Subcutaneous abdominal adipose tissue (tissue), 5 donors: ENCODE data around the gene TSSK1B.
"Not testable (repeated sequence)": the region's sequence is repeated elsewhere in the genome, so short reads cannot be mapped to it uniquely, and the experiment has no call there.

Experiments used
- H3K27ac ChIP-seq: one replicate; pipeline ENCODE4 v1.7.0; 2013; ENCODE audit warnings: low read depth, mild to moderate bottlenecking, inconsistent platforms, low read length, moderate library complexity
- H3K27me3 ChIP-seq, 5 donors: one replicate each; pipeline ENCODE4 v1.7.0; 2013; ENCODE audit warnings: low read length in 5 of 5, inconsistent platforms in 1 of 5; ENCODE audit not compliant: control insufficient read depth in 5 of 5, insufficient read depth in 4 of 5
- H3K36me3 ChIP-seq, 5 donors: one replicate each; pipeline ENCODE4 v1.7.0; 2013; ENCODE audit warnings: low read length in 5 of 5; ENCODE audit not compliant: control insufficient read depth in 5 of 5, insufficient read depth in 5 of 5
- H3K4me1 ChIP-seq, 5 donors: one replicate each; pipeline ENCODE4 v1.7.0; 2013; ENCODE audit warnings: low read length in 5 of 5, mild to moderate bottlenecking in 3 of 5, moderate library complexity in 1 of 5; ENCODE audit not compliant: control insufficient read depth in 5 of 5, insufficient read depth in 5 of 5
- H3K4me3 ChIP-seq, 5 donors: one replicate each; pipeline ENCODE4 v1.7.0; 2013; ENCODE audit warnings: low read length in 5 of 5, low read depth in 1 of 5
- H3K9ac ChIP-seq, 5 donors: one replicate each; pipeline ENCODE4 v1.7.0; 2013; ENCODE audit warnings: low read length in 5 of 5, mild to moderate bottlenecking in 4 of 5, moderate library complexity in 3 of 5
- H3K9me3 ChIP-seq, 5 donors: one replicate each; pipeline ENCODE4 v1.7.0; 2013; ENCODE audit warnings: low read length in 5 of 5; ENCODE audit not compliant: control insufficient read depth in 5 of 5
- donor health status: healthy.
- donor health status: healthy.
- donor health status: healthy.
- donor health status: healthy.
- donor health status: healthy.

The TSSK1B gene

DNA sequence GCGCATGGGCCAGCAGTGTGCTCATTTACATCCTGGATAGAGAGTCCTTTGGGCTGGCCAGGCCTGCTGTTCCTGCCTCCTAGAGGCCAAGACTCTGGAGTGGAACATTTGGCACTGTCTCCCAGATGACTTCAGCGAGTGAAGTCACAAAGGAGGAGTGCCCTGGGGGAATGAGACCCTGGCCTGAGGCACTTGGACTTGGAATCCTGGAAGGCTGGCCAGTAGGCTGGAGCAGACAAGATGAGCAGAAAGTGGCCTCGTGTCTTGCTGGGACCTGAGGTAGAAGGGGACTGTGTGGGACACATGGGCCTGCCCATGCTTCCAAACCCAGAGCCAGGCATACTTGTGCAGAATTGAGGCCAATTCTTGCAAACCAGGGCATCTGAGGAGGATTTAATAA lies at the start of gene TSSK1B:
TSS of gene TSSK1B (minus strand) at position 101 of the 400 bp plus-strand sequence. CDS start 150 bp downstream, outside the sequence.
- Histone ChIP-seq H3K9me3 (no peaks in the 10 kb centered on the region), H3K27ac (no peak within 1 kb of the TSS), H3K4me3 (no peak within 1 kb of the TSS), H3K27me3 (peaks cover 0 to 3% (median 0%) of the 10 kb centered on the region in 5 donors), H3K36me3 (no peaks in the 10 kb centered on the region), H3K4me1 (no peaks in the 10 kb centered on the region), H3K9ac (no peak within 1 kb of the TSS)

DNA sequence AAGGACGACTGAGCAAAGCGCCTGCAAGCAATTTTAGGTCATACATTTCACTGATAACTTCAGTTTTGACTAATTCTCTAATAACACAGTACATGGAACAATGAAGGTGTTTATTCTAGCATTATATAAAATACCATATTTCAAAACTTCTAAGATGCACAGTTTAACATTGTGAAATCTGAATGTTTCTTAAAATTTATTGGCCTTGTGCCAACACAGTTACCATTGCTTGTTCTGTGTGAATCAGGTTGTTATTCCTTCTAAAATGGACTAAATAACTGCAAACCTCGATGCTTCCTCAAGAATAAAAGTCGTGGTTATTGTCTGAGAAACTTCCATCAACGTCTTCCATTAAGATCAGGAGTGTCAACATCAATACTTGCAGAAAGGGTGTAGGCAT lies 45.5 kb upstream of the TSSK1B start:
- no peaks in the 10 kb centered on the region for H3K4me1 ChIP-seq
- no peak overlapping the region for H3K9ac ChIP-seq
- no peaks in the 10 kb centered on the region for H3K9me3 ChIP-seq
- H3K36me3 ChIP-seq: no peaks in the 10 kb centered on the region
- no peak overlapping the region for H3K27ac ChIP-seq
- no peak overlapping the region for H3K4me3 ChIP-seq
- H3K27me3 ChIP-seq: peaks cover 0 to 12% (median 0%) of the 10 kb centered on the region in 5 donors

DNA sequence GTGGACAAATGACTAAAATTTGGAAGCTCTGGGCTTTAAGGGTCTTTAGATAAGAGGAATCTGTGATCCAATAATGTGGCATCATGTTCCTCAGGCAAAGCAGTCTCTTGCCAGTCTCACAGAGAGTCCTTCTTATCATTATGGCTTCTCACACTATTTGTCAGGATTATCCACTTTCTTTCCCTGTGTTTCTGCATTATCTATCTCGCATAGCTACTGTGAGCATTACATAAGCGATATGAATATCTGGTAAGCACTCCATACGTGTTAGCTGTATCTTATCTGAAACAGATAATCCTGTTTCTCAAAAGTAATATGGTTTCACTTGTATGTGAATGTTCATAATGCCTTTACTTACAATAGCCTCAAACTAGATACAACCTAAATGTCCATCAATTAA lies 43.9 kb upstream of the TSSK1B start:
- H3K27ac ChIP-seq: no peak overlapping the region
- no peak overlapping the region for H3K4me3 ChIP-seq
- H3K4me1 ChIP-seq: no peaks in the 10 kb centered on the region
- no peaks in the 10 kb centered on the region for H3K9me3 ChIP-seq
- H3K36me3 ChIP-seq: no peaks in the 10 kb centered on the region
- H3K27me3 ChIP-seq: peaks cover 0 to 2% (median 0%) of the 10 kb centered on the region in 5 donors
- H3K9ac ChIP-seq: no peak overlapping the region

- no peak overlapping the region for H3K9ac ChIP-seq
- H3K9me3 ChIP-seq: no peaks in the 10 kb centered on the region
Measured at GRCh38 chr5:113474100-113474728, 39.4 kb upstream of the TSSK1B start.

GRCh38 chr5:113463032-113463431 lies 28.2 kb upstream of the TSSK1B start:
- Histone ChIP-seq H3K9me3 (no peaks in the 10 kb centered on the region), H3K4me3 (no peak overlapping the region), H3K4me1 (no peaks in the 10 kb centered on the region), H3K27ac (no peak overlapping the region), H3K36me3 (no peaks in the 10 kb centered on the region), H3K27me3 (peaks cover 0 to 4% (median 0%) of the 10 kb centered on the region in 5 donors), H3K9ac (no peak overlapping the region)

More at GRCh38 chr5:113474100-113474728, 39.4 kb upstream of the TSSK1B start:
- Histone ChIP-seq H3K27ac (no peak overlapping the region), H3K36me3 (no peaks in the 10 kb centered on the region), H3K4me3 (no peak overlapping the region), H3K4me1 (no peaks in the 10 kb centered on the region), H3K27me3 (no peaks in the 10 kb centered on the region)

DNA sequence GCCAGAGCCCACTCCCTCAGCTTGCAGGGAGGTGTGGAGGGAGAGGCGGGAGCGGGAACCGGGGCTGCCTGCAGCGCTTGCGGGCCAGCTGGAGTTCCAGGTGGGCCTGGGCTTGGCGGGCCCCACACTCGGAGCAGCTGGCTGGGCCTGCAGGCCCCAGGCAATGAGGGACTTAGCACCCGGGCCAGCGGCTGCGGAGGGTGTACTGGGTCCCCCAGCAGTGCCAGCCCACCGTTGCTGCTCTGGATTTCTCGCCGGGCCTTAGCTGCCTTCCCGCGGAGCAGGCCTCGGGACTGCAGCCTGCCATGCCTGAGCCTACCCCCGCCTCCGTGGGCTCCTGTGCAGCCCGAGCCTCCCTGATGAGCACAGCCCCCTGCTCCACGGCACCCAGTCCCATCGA lies 22.3 kb upstream of the TSSK1B start:
- H3K4me3 ChIP-seq, H3K36me3 ChIP-seq, H3K27me3 ChIP-seq, H3K9me3 ChIP-seq, H3K9ac ChIP-seq, H3K4me1 ChIP-seq, H3K27ac ChIP-seq: not testable (repeated sequence)

- H3K9me3 ChIP-seq: no peaks in the 10 kb centered on the region
- no peak overlapping the region for H3K9ac ChIP-seq
- no peaks in the 10 kb centered on the region for H3K27me3 ChIP-seq
- H3K4me3 ChIP-seq: no peak overlapping the region
- H3K4me1 ChIP-seq: no peaks in the 10 kb centered on the region
- no peaks in the 10 kb centered on the region for H3K36me3 ChIP-seq
- H3K27ac ChIP-seq: no peak overlapping the region
Measured at GRCh38 chr5:113452941-113453340, 18.2 kb upstream of the TSSK1B start.

DNA sequence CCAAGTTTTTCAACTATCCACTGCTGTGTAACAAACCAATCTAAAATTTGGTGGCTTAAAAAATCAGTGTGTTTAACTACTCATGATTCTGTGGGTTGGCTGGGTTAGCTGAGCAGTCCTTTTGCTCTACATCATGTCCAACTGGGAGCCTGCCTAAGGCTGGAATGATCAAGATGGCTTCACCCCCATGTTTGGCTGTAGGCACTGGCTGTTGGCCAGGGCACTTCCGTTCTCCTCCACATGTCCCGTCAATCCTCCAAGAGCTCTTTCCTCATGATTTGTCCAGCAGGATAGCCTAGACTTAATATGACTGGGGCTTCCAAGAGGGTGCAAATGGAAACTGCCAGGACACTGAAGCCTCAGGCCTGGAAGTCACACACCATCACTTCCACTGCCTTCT lies 17.0 kb upstream of the TSSK1B start:
- Histone ChIP-seq H3K36me3 (no peaks in the 10 kb centered on the region), H3K9me3 (no peaks in the 10 kb centered on the region), H3K4me3 (no peak overlapping the region), H3K27ac (no peak overlapping the region), H3K9ac (no peak overlapping the region), H3K4me1 (no peaks in the 10 kb centered on the region), H3K27me3 (peaks cover 0 to 3% (median 0%) of the 10 kb centered on the region in 5 donors)

DNA sequence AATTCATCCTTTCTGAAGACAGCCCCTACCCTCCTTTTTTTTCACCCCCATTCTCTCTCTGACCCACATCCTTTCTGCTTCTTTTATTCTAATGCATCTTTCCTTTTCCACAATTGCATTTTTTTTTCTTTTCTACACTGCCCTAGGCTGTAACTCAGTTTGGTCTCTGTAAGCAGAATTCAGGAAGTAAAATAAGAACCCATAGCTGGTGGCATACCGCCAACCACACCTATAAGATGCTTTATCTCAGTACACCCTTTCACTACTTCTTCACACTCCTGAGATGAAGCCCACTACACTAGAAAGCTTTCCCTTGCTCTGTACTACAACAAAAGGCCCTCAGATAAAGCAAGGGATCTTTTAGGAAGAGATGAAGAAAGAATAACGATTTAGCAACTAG lies 16.1 kb upstream of the TSSK1B start:
- no peaks in the 10 kb centered on the region for H3K4me1 ChIP-seq
- no peak overlapping the region for H3K27ac ChIP-seq
- no peak overlapping the region for H3K9ac ChIP-seq
- no peaks in the 10 kb centered on the region for H3K36me3 ChIP-seq
- no peak overlapping the region for H3K4me3 ChIP-seq
- peaks cover 0 to 4% (median 0%) of the 10 kb centered on the region in 5 donors for H3K27me3 ChIP-seq
- H3K9me3 ChIP-seq: no peaks in the 10 kb centered on the region

DNA sequence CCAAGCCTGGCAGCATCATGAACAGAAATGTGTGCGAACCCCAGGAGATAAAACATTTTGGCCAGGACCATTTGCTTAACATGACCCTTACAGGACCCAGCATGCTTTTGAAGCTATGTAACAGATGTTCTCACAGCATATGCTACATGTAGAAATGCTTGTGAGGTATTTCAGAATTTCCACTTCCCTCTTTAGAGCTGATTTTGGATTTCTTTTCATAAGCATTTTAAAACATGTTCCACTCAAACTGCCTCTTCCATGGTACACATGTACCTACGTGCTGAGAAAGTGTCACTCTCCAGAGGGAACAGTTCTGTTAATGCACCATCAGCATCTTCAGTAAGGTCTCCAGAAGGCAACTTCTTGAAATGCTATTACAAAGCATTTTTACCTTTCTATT lies 15.7 kb upstream of the TSSK1B start:
- Histone ChIP-seq H3K27me3 (peaks cover 0 to 4% (median 0%) of the 10 kb centered on the region in 5 donors), H3K4me3 (no peak overlapping the region), H3K4me1 (no peaks in the 10 kb centered on the region), H3K27ac (no peak overlapping the region), H3K9ac (no peak overlapping the region), H3K36me3 (no peaks in the 10 kb centered on the region), H3K9me3 (peaks cover 0 to 4% (median 0%) of the 10 kb centered on the region in 5 donors)
